Spinal cord (tissue), 10 donors: ENCODE measurements around the gene COQ9. TPM values are rescaled to one million over a fixed set of nuclear protein-coding genes. Genes with fewer than 3 reads are reported as not detected.

ENCODE experiments used
- DNase-seq, 6 donors: peaks; one replicate each; pipeline versions ENCODE4 v3.0.0 to v3.0.0-alpha.2; 2013 to 2015; ENCODE audit warnings: low spot score in 6 of 6, low read depth in 4 of 6
- H3K27ac ChIP-seq: one replicate; pipeline ENCODE4 v1.5.1; 2013; ENCODE audit warnings: low read depth, low read length, control low read depth
- H3K27me3 ChIP-seq: one replicate; pipeline ENCODE4 v1.6.1; 2013; ENCODE audit warnings: low read length; ENCODE audit not compliant: control insufficient read depth, insufficient read depth
- H3K36me3 ChIP-seq: one replicate; pipeline ENCODE4 v1.6.1; 2013; ENCODE audit warnings: low read length; ENCODE audit not compliant: control insufficient read depth, insufficient read depth
- H3K4me1 ChIP-seq: one replicate; pipeline ENCODE4 v1.6.1; 2013; ENCODE audit warnings: low read length; ENCODE audit not compliant: control insufficient read depth, insufficient read depth
- H3K4me3 ChIP-seq: one replicate; pipeline ENCODE4 v1.5.1; 2013; ENCODE audit warnings: low read depth, low read length, control low read depth
- H3K9me3 ChIP-seq: one replicate; pipeline ENCODE4 v1.6.1; 2013; ENCODE audit warnings: low read length; ENCODE audit not compliant: control insufficient read depth, insufficient read depth
- WGBS: methylation state at CpG from one replicate; pipeline ENCODE4 v1.1.5; 2013; ENCODE audit warnings: missing lambda C conversion rate; ENCODE audit not compliant: insufficient coverage; 5-methylcytosine and 5-hydroxymethylcytosine counted together
- polyA plus RNA-seq, 2 donors: library from polyadenylated mRNA; unstranded; fragments of 120-200 nt; gene quantifications; one replicate each; pipeline ENCODE4 v1.2.1, GENCODE V29; 2013; ENCODE audit not compliant: insufficient read length in 2 of 2
- total RNA-seq, 2 donors: library from RNA; depleted of rRNA in 1 of 2; stranded (reverse); fragments of 120-200 nt in 1 of 2; fragments of >200 nt in 1 of 2; gene quantifications; one replicate each; pipeline versions ENCODE4 v1.2.3 to v1.2.4, GENCODE V29; 2013 to 2014
- donor health status: healthy.

The COQ9 gene
- total and polyA plus RNA-seq, 4 donors, result 35.2 to 79.2 (median 72.4) TPM

- no peaks in the 10 kb centered on the region for H3K27me3 ChIP-seq
- DNase-seq, result no peak
Measured at GRCh38 chr16:57423152-57423551, 24.1 kb upstream of the COQ9 start.

DNA sequence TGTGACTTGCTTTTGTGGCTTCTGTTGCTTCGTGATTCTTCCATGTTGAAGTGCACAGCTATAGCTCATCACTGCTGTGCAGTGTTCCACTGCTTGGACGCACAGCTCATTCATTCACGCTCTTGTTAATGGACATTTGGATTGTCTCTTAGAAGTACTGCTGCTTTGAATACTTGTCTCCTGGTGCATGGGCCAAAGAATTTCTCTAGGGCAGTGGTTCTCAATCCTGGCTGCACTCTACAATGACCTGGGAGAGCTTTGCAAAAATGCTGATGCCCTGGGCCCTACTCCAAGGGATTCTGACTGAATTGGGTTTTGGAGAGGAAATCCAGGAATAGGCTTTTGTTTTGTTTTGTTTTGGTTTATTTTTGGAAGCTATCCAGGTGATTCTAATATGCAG, 22.7 kb upstream of the COQ9 start:
- Histone ChIP-seq H3K4me1 (peaks cover 2% of the 10 kb centered on the region), H3K27ac (no peak overlapping the region), H3K27me3 (no peaks in the 10 kb centered on the region), H3K36me3 (peaks cover 24% of the 10 kb centered on the region), H3K9me3 (no peaks in the 10 kb centered on the region), H3K4me3 (no peak overlapping the region)
- no peak for DNase-seq
- WGBS, result 38% methylated on average over 2 of the region's 3 CpGs

More at GRCh38 chr16:57423152-57423551, 24.1 kb upstream of the COQ9 start:
- Histone ChIP-seq H3K9me3 (no peaks in the 10 kb centered on the region), H3K4me3 (no peak overlapping the region), H3K36me3 (peaks cover 11% of the 10 kb centered on the region), H3K4me1 (peaks cover 13% of the 10 kb centered on the region), H3K27ac (no peak overlapping the region)
- 85% methylated on average over 2 of the region's 2 CpGs for WGBS

DNA sequence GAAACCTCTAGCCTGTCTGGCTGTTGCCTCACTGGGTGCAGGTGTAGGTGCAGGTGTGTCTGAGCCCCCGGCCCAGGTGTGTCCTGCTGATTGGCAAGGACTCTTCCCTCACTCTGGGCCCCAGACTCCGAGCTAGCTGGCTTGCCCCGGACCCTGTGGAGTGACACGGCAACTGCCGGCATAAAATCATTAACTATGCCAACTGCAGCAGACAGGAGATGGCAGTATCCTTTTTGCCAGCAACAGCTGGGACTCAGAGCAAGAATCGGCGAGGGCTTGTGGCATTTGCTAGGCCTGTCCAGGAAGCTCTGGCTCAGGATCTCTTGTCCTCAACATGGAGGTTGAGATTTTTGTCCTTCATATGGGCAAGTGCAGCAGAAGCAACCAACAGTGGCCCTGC, 20.9 kb upstream of the COQ9 start:
- Histone ChIP-seq H3K36me3 (peaks cover 40% of the 10 kb centered on the region), H3K9me3 (no peaks in the 10 kb centered on the region), H3K27ac (no peak overlapping the region), H3K4me1 (no peaks in the 10 kb centered on the region), H3K27me3 (no peaks in the 10 kb centered on the region), H3K4me3 (no peak overlapping the region)
- 74% methylated on average over 7 of the region's 7 CpGs for WGBS
- DNase-seq, result no peak

DNA sequence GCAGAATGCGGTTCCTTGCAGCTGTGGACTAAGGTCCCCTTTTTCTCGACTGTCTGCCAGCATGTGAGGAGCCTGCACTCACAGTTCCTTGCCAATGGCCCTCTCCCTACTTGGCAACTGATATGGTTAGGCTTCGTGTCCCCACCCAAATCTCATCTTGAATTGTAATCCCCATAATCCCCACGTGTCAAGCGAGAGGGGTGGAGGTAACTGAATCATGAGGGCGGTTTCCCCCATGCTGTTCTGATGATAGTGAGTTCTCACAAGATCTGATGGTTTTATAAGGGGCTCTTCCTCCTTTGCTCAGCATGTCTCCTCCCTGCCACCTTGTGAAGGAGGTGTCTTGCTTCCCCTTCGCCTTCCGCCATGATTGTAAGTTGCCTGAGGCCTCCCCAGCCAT, 20.0 kb upstream of the COQ9 start:
- Histone ChIP-seq H3K4me1 (no peaks in the 10 kb centered on the region), H3K27ac (no peak overlapping the region), H3K27me3 (no peaks in the 10 kb centered on the region), H3K36me3 (peaks cover 49% of the 10 kb centered on the region), H3K9me3 (no peaks in the 10 kb centered on the region), H3K4me3 (no peak overlapping the region)
- WGBS, result 91% methylated on average over 2 of the region's 8 CpGs
- no peak for DNase-seq

DNA sequence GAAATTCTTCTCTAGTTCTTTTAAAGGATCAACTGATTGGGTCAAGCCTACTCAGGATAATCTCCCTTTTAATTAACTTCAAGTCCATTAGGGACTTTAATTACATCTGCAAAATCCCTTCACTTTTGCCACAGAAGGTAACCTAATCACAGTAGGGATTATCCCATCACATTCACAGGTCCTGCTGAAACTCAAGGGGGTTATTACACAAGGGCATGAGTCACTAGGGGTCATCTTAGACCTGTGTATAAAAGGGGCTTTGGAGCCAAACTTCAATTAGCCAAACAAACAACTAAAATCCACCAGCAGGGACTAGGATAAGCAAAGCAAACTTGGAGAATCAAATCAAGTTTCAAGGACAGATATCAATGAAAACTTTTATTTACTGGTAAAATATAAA, 19.5 kb upstream of the COQ9 start:
- Histone ChIP-seq H3K27me3 (no peaks in the 10 kb centered on the region), H3K9me3 (no peaks in the 10 kb centered on the region), H3K4me1 (no peaks in the 10 kb centered on the region), H3K27ac (no peak overlapping the region), H3K4me3 (no peak overlapping the region), H3K36me3 (peaks cover 52% of the 10 kb centered on the region)
- no peak for DNase-seq

DNA sequence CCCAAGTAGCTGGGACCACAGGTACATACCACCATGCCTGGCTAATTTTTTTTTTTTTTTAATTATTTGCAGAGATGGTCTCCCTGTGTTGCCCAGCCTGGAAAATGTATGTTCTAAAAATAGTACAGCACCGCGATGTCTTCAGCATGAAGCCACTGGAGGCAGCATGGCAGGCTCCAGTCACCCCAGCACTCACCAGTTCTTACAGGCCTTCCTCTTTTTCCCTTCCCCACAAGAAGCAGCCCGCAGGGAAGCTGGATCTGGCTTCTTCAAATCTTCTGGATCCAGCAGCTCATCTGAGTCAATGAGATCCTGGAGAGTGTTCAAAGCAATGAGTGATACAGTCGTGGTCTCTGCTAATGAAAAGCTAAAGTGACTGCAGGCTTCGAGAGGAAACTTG, 16.3 kb upstream of the COQ9 start:
- 93% methylated on average over 5 of the region's 5 CpGs for WGBS
- Histone ChIP-seq H3K9me3 (no peaks in the 10 kb centered on the region), H3K27ac (no peak overlapping the region), H3K4me3 (no peak overlapping the region), H3K36me3 (peaks cover 74% of the 10 kb centered on the region), H3K27me3 (no peaks in the 10 kb centered on the region), H3K4me1 (no peaks in the 10 kb centered on the region)
- no peak for DNase-seq

DNA sequence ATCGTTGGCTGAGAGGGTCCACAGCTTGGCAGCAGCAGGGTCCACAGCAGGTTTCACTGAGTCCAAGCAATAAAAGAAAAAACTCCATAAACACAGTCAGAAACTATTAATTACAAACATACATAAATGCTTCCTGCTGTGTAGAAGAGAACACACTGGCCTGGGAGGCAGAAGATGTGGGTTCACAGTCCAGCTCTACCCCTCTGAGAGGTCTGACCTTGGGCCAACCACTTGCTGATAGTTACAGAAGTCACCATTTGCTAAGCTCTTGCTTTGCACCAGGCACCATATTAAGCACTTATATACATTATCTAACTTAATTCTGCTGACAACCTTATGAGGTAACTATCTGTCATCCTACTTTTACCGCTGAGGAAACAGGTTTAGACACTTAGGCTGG, 14.8 kb upstream of the COQ9 start:
- WGBS, result 85% methylated on average over 2 of the region's 2 CpGs
- no peaks in the 10 kb centered on the region for H3K4me1 ChIP-seq
- no peaks in the 10 kb centered on the region for H3K27me3 ChIP-seq
- H3K36me3 ChIP-seq, result peaks cover 73% of the 10 kb centered on the region
- H3K4me3 ChIP-seq, result no peak overlapping the region
- H3K9me3 ChIP-seq, result no peaks in the 10 kb centered on the region
- no peak for DNase-seq
- H3K27ac ChIP-seq, result no peak overlapping the region

GRCh38 chr16:57432989-57433388, 14.3 kb upstream of the COQ9 start:
- no peaks in the 10 kb centered on the region for H3K9me3 ChIP-seq
- no peak overlapping the region for H3K27ac ChIP-seq
- no peak for DNase-seq
- no peaks in the 10 kb centered on the region for H3K27me3 ChIP-seq
- 90% methylated on average over 2 of the region's 3 CpGs for WGBS
- no peak overlapping the region for H3K4me3 ChIP-seq
- no peaks in the 10 kb centered on the region for H3K4me1 ChIP-seq
- peaks cover 76% of the 10 kb centered on the region for H3K36me3 ChIP-seq

GRCh38 chr16:57434003-57434402, 13.3 kb upstream of the COQ9 start:
- Histone ChIP-seq H3K27ac (no peak overlapping the region), H3K4me1 (no peaks in the 10 kb centered on the region), H3K36me3 (peaks cover 69% of the 10 kb centered on the region), H3K9me3 (no peaks in the 10 kb centered on the region), H3K27me3 (no peaks in the 10 kb centered on the region), H3K4me3 (no peak overlapping the region)
- no peak for DNase-seq
- no CpG with 5 or more reads among the region's 2 CpGs for WGBS

DNA sequence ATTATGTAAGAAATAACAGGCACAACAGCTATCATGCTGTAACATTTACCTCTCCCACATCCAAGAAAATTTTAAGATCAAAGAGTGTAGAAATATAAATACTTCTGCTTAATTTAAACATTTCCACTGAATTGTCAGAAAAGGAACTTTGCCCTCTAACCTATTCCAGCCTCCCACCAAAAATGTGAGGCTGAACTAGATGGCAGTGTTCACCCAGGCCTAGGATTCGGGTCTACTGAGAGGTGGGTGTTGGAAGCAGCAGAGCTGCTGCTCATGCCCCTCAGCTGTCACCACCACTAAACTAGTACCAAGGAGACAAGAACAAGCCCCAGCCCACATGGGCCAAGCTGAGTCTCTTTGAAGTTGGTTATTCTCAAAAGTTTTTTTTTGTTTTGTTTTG, 11.4 kb upstream of the COQ9 start:
- no peak overlapping the region for H3K27ac ChIP-seq
- DNase-seq, result no peak
- no peaks in the 10 kb centered on the region for H3K9me3 ChIP-seq
- WGBS, result no CpG with 5 or more reads among the region's 1 CpG
- no peak overlapping the region for H3K4me3 ChIP-seq
- no peaks in the 10 kb centered on the region for H3K4me1 ChIP-seq
- H3K36me3 ChIP-seq, result peaks cover 53% of the 10 kb centered on the region
- H3K27me3 ChIP-seq, result no peaks in the 10 kb centered on the region
